A673 (cell line): ENCODE data around the gene PFKL.

Experiments used
- EZH2 ChIP-seq: fragments of 200-600 bp; sonication (generic); IDR thresholded peaks from 2 replicates; pipeline ENCODE4 v1.6.1; 2017; ENCODE audit warnings: borderline replicate concordance, low read depth, mild to moderate bottlenecking, mixed read lengths, antibody characterized with exemption, low read length; ENCODE audit not compliant: poor library complexity, severe bottlenecking
- TF ChIP-seq, protein P1 (sequence below): fragments of 300-800, 200-600 bp; sonication (generic); conservative IDR thresholded peaks from 2 replicates; pipeline ENCODE4 v1.5.1; 2017; ENCODE audit warnings: low read depth, mild to moderate bottlenecking, antibody characterized with exemption, low read length, moderate library complexity, mixed read lengths

DNA sequence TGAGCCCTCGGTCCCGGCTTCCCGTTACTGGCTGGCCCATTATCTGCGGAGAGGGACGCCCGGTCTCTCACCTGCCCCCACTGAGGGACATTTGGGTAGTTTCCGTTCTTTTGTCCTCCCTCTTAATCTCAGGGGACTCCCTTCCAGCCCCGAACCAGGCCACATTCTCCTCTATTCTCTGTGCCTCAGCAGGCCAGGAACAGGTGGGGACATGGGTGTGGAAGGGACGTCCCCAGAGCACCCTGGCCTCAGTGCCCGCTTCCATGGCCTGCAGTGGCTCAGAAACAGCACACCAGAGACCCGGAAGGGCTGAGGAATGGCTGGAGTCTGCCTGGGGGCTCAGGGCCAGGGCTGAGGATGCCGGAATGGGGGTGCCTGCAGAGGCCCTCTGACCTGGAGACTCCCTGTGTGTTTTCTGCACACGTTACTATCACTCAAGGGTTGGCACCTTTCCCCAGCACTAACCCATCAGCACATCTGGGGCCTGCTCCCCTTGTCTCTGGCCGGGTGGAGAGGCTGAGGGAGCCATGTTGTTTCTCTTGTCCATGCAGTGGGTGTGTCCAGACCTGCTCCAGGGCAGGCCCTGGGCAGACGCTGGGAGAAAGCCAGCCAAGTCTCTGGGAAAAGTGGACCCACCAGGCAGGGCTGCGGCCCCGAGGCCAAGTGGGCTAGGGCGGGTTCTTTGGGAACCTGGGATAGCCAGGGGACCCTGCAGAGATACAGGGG is 28.1 kb upstream of the PFKL start:
- TF ChIP-seq, protein P1, sequence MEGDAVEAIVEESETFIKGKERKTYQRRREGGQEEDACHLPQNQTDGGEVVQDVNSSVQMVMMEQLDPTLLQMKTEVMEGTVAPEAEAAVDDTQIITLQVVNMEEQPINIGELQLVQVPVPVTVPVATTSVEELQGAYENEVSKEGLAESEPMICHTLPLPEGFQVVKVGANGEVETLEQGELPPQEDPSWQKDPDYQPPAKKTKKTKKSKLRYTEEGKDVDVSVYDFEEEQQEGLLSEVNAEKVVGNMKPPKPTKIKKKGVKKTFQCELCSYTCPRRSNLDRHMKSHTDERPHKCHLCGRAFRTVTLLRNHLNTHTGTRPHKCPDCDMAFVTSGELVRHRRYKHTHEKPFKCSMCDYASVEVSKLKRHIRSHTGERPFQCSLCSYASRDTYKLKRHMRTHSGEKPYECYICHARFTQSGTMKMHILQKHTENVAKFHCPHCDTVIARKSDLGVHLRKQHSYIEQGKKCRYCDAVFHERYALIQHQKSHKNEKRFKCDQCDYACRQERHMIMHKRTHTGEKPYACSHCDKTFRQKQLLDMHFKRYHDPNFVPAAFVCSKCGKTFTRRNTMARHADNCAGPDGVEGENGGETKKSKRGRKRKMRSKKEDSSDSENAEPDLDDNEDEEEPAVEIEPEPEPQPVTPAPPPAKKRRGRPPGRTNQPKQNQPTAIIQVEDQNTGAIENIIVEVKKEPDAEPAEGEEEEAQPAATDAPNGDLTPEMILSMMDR: no peak
- no peak for TF ChIP-seq EZH2
